GM18870 (cell line): Measurements from ENCODE around the gene SEZ6L2.
"Not testable (repeated sequence)": the region's sequence is repeated elsewhere in the genome, so short reads cannot be mapped to it uniquely, and the experiment has no call there.

ENCODE experiments used
- ATAC-seq: cut with Tn5 transposase; IDR thresholded peaks from one replicate; pipeline ENCODE4 v1.9.1; 2021; ENCODE audit warnings: moderate library complexity; ENCODE audit not compliant: unreplicated experiment

The SEZ6L2 gene

DNA sequence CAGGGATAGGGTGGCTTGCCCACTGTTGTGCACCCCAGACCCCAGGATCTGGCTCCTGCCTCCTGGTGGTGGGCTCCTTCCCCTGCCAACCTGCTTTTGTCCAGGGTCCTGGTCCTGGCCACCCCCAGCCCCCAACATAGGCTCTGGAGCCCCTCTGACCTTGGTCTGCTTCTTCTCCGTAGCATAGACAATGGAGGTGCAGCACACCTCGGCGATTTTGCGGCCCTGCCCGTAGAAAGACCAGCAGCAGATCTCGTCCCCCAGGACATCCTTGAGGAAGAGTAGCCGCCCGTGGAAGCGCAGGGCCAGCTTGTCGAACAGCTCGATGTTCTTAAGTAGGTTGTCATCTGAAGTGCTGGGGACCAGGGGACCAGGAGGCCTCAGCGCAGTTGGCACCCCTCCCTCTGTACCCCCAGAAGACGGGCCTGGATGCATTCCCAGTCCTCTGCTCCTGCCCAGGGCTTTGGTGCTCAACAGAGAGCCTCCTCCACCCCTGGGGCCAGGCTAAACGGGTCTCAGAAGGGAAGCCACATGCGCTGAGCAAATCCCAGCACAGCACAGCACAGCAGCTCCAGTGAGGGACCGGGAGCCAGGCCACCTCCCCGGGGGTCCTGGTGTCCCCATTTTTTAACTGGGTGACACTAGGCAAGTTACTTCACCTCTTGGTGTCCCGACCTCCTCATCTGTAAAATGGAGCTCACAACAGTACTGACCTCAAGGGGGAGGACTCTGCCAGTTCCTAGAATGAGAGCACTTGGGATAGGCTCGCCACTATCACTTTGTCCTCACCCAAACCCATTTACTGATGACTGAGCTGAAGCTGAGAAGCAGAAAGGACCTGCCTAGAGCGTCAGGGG lies 11.7 kb upstream of the SEZ6L2 start:
- ATAC-seq: no peak

DNA sequence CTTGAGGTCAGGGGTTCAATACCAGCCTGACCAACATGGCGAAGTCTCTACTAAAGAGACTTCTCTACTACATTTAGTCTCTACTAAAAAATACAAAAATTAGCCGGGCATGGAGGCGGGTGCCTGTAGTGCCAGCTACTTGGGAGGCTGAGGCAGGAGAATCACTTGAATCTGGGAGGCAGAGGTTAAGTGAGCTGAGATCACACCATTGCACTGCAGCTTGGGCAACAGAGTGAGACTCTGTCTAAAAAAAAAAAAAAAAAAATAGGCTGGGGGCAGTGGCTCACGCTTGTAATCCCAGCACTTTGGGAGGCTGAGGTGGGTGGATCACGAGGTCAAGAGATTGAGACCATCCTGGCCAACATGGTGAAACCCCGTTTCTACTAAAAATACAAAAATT lies 10.5 kb upstream of the SEZ6L2 start:
- ATAC-seq: not testable (repeated sequence)

DNA sequence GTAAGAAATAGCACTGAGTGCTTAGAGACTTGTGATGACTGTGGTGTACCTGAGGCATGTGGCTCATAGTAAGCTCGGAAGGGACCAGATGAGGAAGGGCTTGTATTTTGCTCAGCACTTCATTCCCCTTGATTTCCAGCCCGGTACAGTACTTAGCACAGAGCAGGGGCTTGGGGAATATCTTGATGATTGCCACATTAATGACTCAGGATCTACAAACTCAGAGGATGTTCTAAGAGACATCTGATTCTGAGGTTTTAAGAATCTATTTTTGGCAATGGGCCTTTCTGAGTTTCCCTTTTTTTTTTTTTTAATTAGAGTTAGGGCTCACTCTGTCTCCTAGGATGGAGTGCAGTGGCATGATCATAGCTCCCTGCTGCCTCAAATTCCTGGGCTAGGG lies 10.0 kb upstream of the SEZ6L2 start:
- no peak for ATAC-seq

DNA sequence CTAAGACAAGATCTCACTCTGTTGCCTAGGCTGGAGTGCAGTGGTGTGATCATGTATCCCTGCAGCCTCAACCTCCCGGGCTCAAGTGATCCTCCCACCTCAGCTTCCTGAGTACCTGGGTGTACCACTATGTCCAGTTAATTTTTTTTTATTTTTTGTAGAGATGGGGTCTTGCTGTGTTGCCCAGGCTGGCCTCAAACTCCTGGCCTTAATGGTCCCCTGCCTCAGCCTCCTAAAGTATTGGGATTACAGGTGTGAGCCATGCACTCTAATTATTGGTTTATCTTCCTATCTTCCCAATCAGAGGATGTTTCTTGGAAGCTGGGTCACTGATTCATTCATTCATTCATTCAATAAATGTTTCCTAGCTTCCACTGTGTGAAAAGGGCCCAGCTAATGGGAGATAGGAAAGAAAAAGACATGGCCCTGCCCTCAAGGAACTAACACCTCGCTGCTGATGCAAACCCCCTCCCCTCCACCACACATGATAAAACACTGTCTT lies 9.4 kb upstream of the SEZ6L2 start:
- no peak for ATAC-seq

DNA sequence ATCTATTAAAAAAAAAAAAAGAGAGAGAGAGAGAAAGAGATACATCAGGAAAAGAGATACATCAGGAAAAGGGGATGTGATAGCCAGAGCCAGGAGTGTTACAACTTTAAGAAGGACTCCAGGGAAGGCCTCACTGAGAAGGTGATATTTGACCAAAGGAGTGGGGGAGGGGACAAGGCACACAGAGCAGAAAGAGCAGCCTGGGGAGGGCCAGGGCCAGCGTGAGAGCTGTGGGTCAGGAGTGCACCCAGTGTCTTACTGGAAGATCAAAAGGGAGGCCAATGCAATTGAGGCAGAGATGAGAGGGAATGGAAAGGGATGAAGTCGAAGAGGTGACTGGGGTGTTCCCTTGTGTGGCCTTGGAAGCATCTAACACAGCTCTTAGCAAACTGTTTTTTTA lies 8.6 kb upstream of the SEZ6L2 start:
- no peak for ATAC-seq

DNA sequence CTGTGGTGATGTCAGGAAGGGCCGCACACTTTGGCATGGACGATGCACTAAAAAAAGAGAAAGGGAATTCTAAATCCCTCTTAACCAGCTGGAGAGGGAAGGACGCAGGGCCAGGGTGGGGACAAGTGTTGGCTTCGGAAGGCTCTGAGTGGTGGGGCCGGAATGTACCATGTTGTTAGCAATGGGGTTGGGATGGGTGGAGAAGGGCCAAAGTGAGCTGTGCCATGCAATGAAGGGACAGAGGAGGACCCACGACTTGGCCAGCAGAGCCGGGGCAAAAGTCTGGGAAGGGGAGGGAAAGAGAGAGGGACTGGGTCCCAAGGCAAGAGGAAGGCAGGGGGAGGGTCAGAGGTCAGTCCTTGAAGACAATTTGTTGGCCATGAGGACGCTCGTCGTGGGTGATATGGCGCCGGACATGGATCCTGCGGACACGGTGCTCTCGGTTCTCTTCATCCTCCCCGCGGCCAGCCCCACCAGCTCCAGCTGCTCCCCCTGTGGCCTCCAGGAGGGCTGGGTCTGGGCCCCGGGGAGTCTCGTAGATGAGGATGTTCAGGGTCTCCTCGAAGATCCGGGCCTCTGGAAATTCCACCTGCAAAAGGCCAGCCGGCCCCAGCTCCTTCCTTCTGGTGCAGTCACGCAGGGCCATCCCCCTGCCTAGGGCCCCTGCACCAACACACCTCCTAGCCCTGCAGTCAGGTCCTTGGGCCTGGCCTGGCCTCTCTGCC lies 7.3 kb upstream of the SEZ6L2 start:
- ATAC-seq: no peak

DNA sequence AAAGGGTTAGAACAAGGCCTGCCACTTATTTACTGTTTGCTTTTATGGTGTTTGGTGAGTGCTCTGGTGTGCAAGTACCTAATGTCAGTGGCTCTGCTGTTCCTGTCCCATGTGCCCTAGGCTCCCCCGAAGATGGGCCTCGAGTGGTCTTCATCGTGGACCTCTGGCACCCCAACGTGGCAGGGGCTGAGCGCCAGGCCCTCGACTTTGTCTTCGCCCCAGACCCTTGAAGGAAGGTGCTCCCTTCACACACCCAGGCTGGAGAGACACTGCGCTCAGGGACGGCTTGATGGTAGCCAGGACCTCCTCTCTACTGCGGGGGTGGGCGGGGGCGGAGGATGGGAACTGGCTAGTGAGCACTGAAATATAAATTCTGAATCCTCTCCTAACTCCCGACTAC lies 6.3 kb upstream of the SEZ6L2 start:
- ATAC-seq: no peak

DNA sequence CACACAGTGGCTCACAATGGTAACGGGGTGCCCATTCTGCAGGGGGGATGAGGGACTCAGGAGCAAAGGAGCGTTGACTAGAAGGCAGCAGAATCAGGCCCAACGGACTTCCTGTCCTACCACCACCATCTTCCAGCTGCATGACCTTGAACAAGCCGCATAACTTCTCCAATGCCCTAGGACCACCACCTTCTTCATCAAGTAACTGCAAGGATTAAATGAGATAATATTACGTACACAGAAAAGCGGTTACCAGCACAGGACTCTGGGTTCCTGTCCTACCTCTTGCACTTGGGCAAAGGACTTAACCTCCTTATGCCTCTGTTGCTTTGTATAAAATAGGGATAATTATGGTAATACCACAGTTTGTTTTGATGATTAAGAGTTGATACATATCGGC lies 5.6 kb upstream of the SEZ6L2 start:
- no peak for ATAC-seq

DNA sequence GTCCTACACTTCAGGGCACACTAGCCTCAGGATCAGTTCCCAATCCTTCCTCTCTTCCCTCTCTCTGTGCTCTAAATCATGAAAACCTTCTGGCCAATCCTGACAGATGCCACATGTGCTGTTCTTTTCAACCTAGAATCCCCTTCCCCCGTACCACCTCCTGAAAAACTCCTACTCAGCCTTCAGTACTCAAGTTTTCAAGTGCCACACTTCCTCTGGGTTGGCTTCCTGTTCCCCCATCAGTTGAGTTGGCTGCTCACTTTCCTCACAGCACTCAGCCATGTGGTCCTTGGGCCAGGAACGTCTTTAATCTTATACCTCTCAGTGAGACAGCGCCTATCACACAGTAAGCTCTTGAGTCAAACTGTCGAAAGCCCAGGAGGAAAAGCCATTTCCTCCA lies 4.2 kb upstream of the SEZ6L2 start:
- no peak for ATAC-seq

DNA sequence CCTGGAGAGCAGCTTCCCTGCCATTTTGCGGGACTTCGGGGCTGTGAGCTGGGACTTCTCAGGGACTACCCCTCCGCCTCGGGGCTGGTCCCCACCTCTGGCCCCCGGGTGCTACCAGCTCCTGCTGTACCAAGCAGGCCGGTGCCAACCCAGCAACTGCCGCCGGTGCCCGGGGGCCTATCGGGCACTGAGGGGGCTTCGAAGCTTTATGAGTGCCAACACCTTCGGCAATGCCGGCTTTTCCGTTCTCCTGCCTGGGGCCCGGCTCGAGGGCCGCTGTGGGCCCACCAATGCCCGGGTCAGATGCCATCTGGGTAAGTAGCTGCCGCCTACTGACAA lies 2.2 kb upstream of the SEZ6L2 start:
- ATAC-seq: no peak

DNA sequence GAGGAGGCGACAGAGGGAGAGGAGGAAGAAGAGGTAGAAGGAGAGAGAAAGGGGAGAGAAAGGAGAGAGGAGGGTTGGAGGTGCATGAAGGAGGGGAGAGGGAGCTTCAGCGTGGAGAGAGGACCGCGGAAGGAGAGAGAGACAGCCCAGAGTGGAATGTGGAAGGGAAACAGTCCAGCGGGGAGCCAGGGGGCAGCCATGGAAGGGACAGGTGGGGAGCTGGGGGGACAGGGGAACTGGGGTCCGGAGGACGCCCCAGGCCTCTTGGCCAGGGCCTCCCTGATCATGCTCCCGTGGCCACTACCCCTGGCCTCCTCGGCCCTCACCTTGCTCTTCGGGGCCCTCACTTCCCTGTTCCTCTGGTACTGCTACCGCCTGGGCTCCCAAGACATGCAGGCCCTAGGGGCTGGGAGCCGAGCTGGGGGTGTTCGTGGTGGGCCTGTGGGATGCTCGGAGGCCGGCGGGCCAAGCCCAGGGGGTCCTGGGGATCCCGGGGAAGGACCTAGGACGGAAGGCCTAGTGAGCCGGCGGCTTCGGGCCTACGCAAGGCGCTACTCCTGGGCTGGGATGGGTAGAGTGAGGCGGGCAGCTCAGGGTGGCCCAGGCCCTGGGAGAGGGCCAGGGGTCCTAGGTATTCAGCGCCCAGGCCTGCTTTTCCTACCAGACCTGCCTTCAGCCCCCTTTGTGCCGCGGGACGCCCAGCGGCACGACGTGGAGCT lies 1.7 kb upstream of the SEZ6L2 start:
- no peak for ATAC-seq

DNA sequence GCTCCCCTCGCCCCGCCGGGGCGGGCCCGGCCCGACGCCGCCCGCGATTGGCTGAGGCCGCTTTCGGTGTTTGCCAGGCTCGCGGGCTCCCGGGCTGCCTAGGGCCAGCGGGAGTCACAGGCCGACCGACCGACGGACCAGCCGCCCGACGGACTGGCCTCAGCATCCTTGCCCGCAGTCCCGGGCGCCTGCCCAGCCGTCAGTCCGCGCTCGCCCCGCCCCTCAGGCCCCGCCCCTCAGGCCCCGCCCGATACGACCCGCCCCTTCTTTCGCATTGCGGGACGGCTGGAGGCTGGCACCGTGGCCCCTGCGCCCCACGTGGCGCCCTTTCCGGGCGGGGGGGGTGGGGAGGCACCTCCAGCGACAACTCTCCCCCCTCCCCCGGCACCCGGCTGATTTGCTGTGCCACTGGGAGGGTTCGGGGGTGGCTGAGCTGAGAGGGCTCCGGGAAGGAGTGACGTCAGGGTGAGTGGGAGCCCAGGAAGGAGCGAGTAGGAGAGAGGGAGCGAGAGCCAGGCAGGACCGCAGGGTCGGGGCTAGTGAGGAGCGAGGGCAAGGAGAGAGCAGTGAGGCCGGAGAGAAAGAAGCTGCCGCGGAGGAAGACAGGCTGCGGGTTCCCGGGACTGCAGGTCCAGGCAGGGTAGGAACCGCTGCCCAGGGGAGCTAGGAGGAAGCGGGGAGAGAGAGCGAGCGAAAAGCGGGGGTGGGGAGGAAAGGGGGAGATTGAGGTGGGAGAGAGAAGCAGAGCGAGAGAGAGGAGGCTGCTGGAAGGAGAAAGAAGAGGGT lies 945 bp upstream of the SEZ6L2 start, which contains the start of gene ASPHD1:
Gene ASPHD1 (plus strand): TSS at position 387 of the 786 bp plus-strand sequence. CDS start 484 bp downstream, outside the sequence.
- ATAC-seq: no peak

DNA sequence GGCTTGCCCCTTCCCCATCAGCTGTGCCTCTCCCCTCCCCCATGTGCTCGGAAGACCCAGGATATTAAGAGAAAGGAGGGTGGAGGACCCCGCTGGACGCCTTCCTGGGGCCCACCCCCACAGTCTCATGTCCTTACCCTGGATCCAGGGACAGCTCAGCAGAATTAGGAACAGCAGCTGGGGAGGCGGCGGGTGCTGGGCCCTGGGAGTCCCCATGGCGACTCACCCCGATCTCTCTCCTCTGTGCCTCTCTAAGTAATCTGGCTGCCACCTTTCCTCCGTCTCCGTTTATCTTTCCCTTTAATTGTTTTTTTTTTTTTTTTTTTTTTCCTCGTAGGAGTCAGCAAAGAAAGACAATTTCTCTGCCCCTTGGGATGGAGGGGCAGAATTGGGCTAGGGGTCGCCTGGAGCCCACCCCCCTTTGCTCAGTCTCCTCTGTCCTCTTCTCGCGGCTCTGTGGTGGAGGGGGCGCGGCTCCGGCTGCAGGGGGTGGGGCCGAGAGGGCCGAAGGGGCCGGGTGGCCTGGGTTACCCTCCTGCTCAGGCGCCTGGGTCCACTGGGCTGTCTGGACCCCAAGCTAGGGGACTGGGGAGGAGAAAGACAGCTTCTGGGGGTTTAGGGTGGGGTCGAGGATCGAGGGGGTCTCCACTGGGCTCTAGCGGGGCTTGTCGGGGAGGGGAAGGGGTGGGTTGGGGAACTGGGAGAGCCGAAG lies 390 bp downstream of the SEZ6L2 start:
- ATAC-seq: no peak

DNA sequence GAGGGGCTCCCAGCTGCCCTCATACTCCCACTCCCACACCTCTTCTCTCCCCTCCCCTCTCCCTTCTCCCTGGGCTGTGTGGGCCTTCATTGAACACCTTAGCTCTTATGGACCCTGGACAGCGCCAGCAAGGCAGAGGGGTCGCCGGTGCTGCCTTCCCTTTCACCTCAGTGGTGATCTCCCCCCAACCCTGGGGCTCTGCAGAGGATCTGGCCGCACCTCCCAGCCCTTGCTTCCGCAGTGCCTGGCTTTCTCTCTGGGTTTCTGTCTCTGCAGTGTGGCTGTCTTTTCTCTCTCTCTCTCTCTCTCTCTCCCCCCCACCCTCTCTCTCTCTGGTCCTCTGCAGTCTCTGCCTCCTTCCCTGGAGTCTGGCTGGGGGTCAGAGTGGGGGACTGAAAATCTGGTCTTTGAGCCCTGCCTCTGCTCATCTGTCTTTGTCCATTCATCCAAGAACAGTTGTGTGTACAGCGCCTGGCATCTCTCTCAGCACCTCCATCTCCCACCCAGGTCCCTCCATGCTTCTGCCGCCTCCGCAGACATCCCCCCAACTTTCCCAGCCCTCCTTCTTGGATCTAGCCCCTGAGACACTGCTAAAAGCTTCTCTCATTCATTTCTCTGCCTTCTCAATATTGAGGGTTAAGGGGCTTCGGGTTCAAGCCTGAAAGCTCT lies 1.1 kb downstream of the SEZ6L2 start:
- no peak for ATAC-seq

DNA sequence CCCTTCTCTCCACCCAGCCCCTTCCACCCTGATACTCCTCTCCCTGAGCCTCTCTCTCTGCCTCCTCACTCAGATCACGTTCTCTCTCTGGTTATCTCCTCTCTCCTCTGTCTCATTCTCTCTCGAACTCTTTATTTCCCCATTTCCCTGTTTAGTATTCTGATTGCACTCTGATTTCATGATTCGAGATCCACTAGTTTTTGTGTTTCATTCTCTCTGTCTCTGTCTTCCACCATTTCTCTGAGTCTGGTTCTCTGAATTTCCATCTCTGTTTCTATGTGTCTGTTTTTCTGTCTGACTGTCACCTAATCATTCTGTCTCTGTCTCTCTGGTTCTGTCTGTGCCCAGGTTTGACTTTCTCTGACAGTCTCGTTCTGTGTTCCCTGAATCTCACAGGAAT lies 2.0 kb downstream of the SEZ6L2 start:
- no peak for ATAC-seq

DNA sequence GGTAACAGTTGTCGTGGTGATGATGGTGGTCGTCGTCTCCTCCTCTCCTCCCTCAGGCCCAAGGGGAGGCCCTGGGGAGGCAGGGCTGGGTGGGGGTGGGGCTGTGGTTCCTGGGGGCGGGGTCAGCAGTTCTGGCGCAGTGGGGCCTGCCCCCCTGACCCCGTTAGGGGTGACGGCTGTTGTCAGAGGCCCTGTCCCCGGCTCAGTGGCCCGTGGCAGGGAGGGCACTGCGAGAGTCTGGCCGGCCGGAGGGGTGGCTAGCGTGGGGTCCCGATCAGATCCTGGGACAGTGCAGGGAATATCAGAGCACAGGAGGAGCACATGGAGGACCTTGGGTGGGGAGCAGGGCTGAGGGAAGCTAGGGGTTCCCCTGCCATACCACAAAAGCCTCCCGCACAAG lies 2.5 kb downstream of the SEZ6L2 start:
- no peak for ATAC-seq

DNA sequence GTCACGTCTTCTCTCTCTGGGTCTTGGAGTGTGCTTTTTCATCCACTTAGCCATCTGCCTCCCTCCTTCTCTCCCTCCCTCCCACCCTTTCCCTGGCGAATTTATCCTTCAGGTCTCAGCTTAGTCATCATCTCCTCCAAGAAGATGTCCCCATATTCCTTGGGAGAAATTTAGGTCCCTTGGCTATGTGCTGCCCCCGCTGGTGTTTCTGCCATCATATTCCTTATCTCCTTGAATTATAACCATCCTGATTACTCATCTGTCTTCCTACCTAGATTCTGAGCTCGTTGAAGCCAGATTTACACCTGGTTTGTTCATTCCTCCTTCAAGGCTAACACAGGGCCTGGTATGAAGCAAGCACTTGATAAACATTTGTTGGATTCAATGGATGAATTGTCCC lies 5.0 kb downstream of the SEZ6L2 start:
- ATAC-seq: no peak

DNA sequence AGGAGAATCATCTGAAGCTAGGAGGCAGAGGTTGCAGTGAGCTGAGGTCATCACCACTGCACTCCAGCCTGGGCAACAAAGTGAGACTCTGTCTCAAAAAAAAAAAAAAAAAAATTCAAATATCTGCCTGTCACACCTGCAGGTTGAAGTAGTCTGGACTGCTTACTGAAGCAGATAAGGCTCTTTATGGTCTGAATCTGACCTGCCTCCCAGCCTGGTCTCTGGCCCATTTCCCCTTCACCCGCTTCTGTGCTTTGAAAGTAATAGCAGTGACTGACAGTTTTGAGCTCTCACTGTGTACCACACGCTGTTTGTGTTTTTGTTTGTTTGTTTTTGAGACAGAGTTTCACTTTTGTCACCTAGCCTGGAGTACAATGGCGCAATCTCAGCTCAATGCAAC lies 5.8 kb downstream of the SEZ6L2 start:
- ATAC-seq: no peak

DNA sequence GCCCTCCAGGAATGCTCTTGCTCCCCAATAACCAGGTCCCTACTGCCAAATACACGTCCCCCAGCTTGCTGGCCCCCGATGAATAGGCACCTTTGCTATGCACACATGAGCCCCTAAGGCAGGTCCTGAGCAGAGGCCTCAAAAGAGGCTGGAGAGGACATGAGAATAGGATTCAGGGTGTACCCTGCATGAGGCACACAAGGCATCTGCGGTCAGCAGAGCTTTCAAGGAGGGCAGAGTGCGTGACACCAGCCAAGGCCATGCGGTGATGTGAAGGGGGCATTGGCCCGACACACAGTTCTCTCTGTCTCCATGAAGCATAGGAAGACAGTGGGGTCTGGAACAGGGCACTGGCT lies 6.9 kb downstream of the SEZ6L2 start:
- no peak for ATAC-seq
